GM12865 (cell line): Measurements from ENCODE around the gene ASB2.
A peak's percentile ranks its signal among the peaks of the same experiment; 100 is the strongest.

Source experiments
- DNase-seq: peaks from one replicate; pipeline ENCODE4 v3.0.0; 2010; ENCODE audit warnings: low read depth
- H3K4me3 ChIP-seq: 2 replicates; pipeline ENCODE4 v1.5.1; 2011; ENCODE audit warnings: mild to moderate bottlenecking, low read depth, low read length, control low read depth
- CTCF ChIP-seq: IDR thresholded peaks from 2 replicates; pipeline ENCODE4 v1.5.1; 2011; ENCODE audit warnings: low read length, control low read depth, low read depth, inconsistent platforms; ENCODE audit not compliant: insufficient read depth; ENCODE audit errors: missing control alignments

ASB2 gene

GRCh38 chr14:93970965-93971634 lies 5.3 kb downstream of the ASB2 start:
- TF ChIP-seq CTCF, result no peak
- DNase-seq, result peak; percentile 88
- peak overlapping the region; percentile 52 for H3K4me3 ChIP-seq

- peak; percentile 69 for DNase-seq
- H3K4me3 ChIP-seq, result peak overlapping the region; percentile 52
- TF ChIP-seq CTCF, result peak; percentile 39
Observed at GRCh38 chr14:93970585-93970964, 5.8 kb downstream of the ASB2 start.

- no peak overlapping the region for H3K4me3 ChIP-seq
- DNase-seq, result peak; percentile 39
- no peak for TF ChIP-seq CTCF
Observed at GRCh38 chr14:93969082-93969828, 7.1 kb downstream of the ASB2 start.

- no peak for TF ChIP-seq CTCF
- H3K4me3 ChIP-seq, result peak overlapping the region; percentile 16; the same call in 1 of the 2 replicates
- peak; percentile 95 for DNase-seq
Observed at GRCh38 chr14:93967637-93968250, 8.6 kb downstream of the ASB2 start.

- TF ChIP-seq CTCF, result no peak
- no peak overlapping the region for H3K4me3 ChIP-seq
- no peak for DNase-seq
Observed at GRCh38 chr14:93965946-93966474, 10.4 kb downstream of the ASB2 start.

- no peak overlapping the region for H3K4me3 ChIP-seq
- DNase-seq, result no peak
- TF ChIP-seq CTCF, result no peak
Observed at GRCh38 chr14:93965287-93965821, 11.0 kb downstream of the ASB2 start.
